Pulmonary artery endothelial cell (primary cell): Measurements from ENCODE around the gene SPATA16. TPM values are rescaled to one million over a fixed set of nuclear protein-coding genes. Genes with fewer than 3 reads are reported as not detected.
"Not testable (repeated sequence)": the region's sequence is repeated elsewhere in the genome, so short reads cannot be mapped to it uniquely, and the experiment has no call there.

ENCODE experiments used
- DNase-seq: peaks from one replicate; pipeline ENCODE4 v3.0.0-alpha.2; 2011; ENCODE audit warnings: low read depth, low spot score
- total RNA-seq: library from RNA; depleted of rRNA; stranded (reverse); fragments of >200 nt; gene quantifications from 2 replicates; pipeline ENCODE4 v1.2.3, GENCODE V29; 2014

Gene SPATA16
- total RNA-seq, 1 donor from 2014 or later = not detected

DNA sequence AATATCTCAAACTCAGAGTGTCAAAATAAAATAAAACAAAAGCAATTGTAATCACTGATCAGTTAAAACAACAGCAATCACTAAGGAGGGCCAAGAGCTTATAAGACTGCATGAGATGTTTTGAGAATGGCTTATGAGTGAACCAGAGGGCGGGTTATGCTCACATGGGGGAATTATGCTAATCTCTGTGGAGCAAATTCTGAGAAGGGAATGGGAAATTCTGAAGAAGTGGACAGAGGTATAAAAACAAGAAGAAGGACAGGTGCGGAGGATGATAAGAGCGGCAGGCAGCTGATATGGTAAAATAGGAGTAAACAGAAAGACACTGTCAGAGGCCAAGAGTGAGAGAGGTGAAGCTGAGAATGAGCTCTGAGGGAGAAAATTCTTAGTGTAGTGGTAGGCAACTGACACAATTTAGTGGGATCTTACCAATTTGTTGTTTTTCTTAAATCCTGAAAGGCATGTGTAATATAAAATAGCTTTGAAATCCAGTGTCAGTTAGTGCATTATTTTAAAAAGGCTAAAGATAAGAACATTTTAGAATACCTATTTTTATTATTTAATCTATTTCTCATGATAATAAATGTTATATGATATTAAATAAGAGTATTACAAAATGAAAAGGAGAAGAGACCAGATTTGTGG is 133.8 kb downstream of the SPATA16 start:
- no peak for DNase-seq

DNA sequence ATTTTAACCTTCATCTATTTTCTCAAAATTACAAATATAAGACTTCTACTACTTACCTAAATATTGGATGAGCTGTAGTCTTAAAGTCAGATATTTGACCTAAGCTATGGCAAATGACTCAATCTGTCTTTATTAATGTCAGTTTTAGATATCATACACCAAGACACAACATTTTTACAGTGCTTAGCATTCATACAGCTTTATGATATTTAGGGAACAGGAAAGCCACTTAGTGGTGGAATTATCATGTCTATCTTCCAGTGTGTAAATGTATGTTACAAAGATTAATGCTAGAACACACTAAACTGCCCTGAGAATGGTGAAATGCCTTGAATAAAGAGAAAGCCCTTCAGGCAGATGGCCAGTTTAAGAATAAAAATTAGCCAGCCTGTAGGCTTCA is 135.0 kb downstream of the SPATA16 start:
- no peak for DNase-seq

DNA sequence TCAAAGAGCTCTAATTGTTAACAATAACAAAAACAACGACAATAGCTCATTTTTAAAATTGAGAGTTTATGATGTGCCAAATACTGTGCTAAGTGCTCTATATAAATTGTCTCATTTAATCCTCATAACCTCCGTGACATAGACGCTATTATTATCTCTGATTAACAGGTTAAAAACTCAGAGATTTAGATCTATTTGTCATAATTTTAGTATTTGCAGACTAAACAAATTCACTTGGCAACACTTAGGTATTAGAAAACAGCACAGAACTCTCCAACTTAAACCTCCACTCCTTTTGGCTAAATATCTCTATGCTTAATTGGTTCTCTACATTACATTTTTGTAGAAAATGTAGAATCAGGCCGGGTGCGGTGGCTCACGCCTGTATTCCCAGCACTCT is 136.4 kb downstream of the SPATA16 start:
- DNase-seq = no peak

DNA sequence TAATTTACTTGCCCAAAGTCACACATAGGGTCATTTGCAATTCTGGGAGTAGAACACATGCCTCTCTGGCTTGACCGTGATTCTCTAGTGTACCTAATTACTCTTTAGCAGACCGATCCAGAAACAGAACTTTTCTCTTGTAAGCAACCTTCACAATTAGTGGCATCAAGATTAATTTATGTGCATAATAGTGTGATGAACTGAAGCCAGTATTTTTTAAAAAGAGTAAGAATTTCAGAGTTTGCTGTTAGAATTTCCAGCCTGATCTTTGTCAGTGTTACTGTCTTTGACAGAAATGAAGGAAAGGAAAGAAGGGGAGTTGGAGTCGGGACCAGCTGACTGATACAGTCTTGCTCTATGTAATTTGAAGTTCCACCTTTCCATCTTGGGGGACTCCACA is 137.1 kb downstream of the SPATA16 start:
- no peak for DNase-seq

DNA sequence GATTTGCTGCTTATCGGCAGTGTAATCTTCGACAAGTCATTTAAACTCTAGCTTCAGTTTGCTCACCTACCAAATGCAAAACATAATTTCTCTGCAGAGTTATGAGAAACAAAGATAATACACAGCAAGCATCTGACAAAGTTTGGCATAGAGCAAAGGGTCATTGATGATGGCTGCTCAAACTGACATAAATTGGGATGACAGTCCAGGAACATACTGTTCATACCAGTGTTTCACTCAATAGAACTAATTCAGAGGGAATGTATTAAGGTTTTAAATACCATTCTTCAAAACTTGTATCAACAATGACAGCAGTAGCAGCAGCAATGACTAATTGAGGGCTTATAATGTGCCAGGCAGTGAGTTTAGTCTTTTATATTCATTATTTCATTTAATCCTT is 137.6 kb downstream of the SPATA16 start:
- DNase-seq = no peak

DNA sequence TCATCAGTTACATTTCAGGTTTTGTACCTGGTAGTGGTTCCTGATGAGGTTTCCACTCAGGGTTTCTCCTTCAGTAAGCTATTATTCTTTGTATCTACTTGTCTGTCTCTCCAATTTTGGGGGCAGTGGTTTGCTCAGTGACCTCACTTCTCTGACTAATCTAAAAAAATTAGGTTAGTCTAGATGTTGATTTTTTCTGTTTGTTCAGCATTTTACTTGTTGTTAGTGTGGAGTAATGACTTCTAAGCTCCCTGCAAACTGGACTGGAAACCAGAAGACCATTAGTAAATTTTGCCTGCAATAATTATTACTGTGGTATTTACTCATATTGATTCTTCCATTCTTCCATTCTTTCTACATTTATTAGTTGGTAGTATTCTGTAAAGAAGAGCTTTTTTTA is 139.4 kb downstream of the SPATA16 start:
- DNase-seq = no peak

DNA sequence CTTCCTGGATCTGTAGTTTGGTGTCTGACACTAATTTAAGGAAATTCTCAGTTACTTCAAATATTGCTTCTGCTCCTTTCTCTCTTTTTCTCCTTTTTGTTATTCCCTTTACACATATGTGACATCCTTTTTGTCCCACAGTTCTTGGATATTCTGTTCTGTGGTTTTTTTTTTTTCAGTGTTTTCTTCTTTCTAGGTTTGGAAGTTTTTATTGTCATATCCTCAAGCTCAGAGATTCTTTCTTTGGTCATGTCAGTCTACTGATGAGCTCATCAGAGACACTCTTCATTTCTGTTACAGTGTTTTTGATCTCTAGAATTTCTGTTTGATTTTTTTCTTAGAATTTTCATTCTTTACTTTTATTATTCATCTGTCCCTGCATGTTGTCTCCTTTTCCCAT is 140.5 kb downstream of the SPATA16 start:
- DNase-seq = no peak

DNA sequence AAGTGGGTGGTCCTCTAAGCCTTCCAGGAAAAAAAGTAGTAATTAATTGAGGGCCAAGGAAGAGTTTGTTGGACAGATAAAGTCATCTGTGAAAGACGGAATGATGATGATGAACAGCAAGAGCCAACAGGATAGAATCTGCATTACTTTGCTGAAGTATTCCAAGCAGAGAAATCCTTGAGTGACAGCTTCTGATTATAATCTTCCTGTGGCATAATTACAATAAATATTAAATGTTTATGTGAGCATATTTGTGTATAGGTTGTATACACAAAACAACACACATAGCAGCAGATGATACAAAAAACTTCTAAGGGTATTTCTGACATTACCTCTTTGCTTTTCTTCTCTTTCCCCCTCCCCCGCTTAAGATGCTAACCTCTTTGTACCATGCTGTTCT is 147.6 kb downstream of the SPATA16 start:
- no peak for DNase-seq

DNA sequence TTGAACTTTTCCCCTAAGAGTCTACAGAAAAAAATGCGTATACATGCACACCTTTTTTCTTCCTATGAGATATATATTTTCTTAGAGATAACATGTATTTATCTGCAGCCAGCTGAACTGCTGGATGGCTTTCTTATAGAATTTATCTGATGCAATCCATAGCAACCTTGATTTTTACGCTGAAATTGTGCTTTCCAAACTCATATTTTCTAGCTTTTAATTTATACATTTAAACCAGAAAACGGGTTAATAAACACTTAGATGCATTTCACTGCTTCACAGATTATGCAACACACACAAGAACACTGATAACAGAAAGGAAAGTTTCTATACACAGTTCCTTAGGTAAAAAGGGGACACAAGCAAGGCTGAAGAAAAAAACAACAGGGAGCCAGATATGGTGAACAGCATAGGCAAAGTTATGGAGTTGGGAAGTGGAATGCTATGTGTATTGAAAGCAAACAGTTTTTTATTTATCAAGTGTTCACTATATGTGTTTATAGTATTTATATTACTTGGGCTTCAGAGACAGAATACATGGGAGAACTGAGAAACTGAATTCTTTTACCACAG is 149.5 kb downstream of the SPATA16 start:
- no peak for DNase-seq

DNA sequence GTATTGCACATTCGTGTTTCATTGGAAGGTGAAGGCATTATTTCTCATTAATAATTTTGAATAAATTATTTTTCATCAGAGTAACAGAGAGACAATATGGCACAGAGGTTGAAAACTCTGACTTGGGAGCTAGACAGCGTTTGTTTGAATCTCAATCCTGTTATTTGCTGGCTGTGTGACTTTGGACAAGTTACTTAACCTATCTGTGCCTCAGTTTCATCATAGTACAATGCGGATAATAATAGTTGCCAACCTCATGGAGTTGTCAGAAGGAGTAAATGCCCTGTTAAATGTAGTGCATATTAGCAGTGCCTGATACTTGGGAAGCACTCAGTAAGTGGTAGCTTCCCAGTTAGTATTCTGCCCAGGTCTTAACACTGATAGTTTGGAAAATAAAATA is 151.7 kb downstream of the SPATA16 start:
- no peak for DNase-seq

DNA sequence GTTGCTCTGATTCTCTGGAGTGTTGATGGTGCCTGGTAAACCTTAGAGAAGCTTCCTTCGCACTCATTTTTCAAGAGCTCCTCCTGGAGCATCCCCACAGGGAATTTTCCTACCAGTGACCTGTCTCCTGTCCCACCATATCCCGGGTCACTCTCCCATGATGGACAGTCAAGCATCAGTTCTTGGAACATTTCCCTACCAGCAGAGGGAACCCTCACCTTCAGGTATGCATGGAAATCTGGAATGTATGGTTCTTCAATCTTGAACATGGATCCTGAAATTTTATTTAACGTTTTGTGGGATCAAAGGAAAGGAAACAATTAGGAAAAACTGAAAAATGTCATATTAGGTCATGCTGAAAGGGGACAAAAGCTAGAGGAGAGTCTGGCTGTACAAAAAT is 153.8 kb downstream of the SPATA16 start:
- DNase-seq = no peak

DNA sequence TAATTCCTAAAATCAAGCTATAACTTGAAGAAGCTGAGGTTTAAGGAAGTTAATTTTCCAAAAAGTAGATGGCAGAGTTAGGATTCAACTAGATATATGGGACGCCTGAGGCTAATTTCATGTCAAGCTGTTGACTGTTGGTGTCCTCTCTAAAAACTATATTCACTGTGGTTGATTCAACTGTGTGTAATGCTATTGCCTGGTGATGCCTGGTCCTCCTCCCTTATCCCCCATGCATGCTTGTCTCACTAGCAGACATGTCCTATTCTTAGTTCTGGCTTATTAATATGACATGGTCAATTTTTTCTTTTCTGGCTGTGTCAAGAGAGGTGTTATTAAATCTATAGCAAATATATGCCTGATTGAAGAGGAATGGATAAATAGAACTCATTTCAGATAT is 156.1 kb downstream of the SPATA16 start:
- DNase-seq = no peak

DNA sequence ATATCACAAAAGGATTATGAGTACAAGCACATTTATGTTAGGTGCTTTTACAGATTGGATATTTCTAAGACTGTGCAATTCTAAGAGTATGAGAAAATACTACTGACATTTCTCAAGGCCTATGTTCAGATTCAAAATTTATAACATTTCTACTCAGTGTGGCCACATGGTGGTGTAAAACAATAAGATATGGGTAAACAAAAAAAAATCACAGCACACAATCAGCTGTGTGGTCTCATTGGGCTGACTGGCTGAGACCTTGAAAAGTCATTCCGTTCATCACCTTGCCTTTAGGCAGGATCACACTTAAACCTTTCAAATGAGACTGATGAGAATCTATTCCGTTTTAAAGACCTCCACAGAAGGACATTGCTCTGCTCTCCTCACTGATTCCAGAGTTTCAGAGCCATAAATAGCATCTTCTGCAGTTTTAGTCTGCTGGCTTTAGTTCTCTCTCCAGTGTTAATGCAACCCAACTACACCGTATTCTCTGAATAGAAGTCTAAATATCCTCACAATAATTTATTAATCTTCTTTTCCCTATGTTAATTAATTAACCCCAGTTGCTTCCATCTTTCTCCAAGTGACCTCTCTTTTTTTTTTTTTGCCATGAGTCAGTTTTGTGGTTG is 158.2 kb downstream of the SPATA16 start:
- no peak for DNase-seq

DNA sequence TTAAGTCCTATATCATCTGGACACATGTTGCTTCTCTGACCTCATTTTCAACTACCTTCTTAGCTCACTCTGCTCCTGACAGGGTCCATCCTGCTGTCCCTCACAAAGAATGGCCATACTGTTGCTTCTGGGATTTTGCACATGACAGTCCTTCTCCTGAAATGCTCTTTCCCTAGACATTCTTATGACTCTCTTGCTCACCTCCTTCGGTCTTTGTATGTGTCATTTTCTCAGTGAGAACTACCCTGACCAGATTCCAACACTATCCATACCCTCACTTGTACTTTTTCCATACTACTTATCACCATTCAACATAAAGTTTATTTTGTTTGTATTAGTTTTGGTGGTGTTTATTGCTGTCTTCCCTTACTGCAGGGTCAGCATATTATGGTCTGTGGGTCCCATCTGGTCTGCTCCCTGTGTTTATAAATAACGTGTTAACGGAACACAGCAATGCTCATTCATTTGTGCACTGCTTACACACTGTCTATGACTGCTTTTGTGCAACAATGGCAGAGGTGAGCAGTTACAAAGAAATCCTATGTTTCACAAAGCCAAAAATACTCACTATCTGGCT is 159.5 kb downstream of the SPATA16 start:
- DNase-seq = no peak

DNA sequence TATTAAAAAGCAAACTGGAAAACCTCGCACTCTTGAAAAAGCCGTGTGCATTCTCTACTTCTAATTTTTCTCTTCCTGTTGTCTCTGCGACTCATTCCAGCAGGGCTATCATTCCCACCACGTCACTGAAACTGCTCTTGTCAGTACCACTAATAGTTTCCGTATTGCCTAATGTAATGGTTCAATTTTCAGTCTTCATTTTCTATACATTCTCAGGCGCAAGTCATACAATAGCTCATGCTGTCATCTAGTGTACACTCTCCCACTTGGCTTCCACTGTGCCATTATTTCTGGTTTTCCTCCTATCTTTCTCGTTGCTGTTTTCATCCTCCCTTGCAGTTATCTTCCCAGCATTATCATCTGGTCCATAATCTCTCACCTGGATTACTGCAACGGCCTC is 160.2 kb downstream of the SPATA16 start:
- no peak for DNase-seq

DNA sequence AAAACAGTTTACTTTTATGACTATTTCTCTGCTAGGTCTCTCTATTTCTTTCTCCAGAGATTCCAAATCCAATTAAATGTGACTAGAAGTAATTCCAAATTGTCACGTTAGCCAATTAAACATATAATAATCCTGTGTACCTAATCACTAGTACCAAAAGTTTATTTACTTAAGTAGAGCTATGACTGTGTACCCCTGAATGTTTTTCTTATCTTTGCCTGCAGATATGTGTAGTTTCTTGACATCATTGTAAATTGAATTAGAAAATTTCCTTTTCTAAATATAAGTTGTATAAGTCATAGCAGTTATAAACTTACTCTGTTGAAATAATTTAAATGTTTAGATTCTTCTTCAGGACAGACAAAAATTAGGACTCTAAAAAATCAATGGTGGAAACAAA is 163.3 kb downstream of the SPATA16 start:
- DNase-seq = no peak

DNA sequence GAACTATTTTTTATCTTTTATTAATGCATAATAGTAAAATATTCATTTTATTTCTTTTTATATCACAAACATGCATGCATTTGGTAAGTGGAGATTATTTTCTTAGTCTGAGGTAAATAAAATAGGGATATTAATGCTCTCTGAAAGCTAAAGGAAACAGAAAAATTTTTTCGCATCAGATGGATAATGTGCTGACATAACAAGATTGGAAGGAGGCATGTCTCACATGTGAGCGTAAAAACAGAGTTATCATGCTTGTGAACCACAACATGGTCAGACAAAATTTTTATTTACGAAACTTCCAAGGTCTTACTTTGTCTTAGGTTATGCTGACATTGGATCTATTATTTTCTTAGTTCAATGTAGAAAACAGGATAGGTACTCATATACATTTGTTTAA is 166.1 kb downstream of the SPATA16 start:
- DNase-seq = no peak

DNA sequence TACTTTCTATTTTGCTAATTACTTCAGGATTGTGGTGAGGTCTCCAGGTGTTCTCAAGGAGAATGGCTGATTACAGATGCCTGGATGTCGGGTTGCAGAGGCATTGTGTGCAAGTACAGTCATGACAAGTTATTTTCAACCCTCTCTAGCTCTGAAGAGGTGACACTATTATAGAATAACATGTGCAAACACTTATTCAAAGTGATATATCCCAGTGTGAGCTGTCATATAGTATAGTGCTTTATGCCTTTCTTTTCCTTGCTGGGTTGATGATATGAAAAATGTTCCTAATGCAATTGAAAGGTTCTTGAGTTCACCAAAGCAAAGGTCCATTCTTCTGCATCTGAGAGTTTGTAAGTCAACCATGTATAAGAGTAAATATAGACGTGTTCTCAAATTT is 167.2 kb downstream of the SPATA16 start:
- DNase-seq = no peak

DNA sequence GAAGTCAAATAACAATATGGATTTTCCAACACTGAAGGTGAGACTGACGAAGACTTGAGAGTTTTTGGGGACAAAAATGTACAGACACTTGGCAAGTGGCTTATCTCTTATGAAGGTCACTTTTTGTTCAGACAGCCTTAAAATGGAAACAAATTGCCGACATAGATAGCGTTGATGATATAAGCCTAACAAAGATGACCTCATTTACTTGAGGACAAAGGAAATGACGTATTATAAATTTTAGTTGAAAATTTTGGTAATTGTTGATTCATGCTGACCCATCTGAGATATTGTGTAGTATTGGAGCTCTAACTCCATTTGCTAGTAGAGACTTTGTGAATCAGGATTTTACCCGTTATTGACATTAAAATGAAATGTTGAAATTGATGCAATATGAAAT is 168.3 kb downstream of the SPATA16 start:
- no peak for DNase-seq

DNA sequence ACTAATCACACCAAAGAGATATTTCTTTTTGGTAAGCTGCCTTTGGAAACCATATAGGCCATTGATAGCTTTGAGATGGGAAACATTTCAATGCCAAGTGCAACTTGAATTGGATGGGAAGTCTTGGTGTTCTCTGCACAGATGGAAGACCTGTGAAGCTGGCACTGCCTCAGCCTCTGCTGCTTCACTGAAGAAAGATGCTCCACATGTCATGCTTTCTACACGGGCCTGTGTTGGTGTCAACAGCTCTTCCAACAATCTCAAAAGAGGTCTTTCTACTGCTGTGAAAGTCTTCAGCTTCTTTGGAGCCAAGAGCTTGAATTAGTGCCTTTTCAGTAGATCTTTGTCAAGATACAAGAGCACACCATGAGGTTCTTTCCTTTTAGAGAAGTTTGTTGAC is 169.0 kb downstream of the SPATA16 start:
- DNase-seq = no peak

DNA sequence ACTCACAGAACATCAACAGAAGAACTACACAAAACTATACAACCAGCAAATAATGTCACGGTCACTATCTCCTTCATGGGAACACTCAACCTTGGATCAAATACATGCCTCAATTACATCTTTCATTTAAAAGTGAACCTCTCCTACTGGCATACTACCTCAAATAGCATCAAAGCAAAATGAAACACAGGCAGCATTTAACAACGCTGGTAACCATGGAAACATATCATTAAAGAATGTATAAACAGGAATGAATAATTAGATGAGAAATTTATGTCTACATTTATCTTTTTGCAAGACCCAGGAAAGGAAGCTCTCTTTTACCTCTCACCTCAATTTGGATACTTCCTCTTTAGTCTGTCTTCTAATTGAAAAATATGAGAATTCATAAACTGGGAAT is 172.4 kb downstream of the SPATA16 start:
- DNase-seq = no peak

DNA sequence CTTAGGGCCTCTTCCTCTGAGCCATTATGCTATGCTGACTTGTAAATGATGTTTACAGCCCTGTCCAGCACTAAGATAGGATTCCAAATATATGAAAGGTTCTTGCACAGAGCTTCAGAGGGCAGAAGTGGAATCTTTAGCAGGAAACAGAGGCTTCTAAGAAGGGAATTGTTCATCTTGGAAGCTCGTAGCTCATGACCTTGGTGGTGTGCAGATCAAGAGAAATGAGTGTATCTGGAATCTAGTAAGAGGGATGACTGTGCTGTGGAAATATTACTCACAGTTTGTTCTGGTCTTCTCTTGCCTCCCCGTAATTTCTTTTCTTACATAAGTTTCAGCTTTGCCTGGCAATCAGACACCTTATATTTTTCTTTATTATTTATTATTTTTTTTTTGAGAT is 175.8 kb downstream of the SPATA16 start:
- no peak for DNase-seq

DNA sequence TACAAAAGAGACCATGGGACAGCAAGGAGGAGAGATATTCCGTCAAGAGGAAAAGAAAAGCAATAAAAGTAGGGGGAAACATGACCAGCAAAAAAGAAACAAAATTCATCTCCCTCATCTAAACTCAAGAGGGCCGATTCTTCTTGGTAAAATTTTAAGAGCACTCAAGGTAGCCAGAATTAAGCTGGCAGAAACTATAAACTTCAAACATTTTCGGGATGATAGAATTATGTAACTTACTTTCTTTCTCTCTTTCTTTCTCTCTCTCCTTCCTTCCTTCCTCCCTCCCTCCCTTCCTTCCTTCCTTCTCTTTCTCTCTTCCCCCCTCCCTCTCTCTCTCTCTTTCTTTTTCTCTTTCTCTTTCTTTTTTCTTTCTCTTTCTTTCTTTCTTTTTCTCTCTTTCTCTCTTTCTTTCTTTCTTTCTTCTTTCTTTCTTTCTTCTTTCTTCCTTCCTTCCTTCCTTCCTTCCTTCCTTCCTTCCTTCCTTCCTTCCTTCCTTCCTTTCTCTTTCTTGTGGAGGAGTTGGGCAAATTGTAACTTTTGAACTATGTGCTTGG is 180.3 kb downstream of the SPATA16 start:
- DNase-seq = not testable (repeated sequence)
